Lower leg skin (tissue), 4 donors: Measurements from ENCODE around the gene SPTLC1. TPM values are rescaled to one million over a fixed set of nuclear protein-coding genes. Genes with fewer than 3 reads are reported as not detected.

Experiments
- DNase-seq, 2 donors: peaks; one replicate each; pipeline ENCODE4 v3.0.0-alpha.2; 2019; ENCODE audit warnings: low spot score in 2 of 2
- H3K4me3 ChIP-seq: fragments of 200-600 bp; sonication (generic); 2 replicates; pipeline ENCODE4 v1.5.1; 2017; ENCODE audit warnings: mild to moderate bottlenecking, low read depth; ENCODE audit not compliant: poor library complexity, severe bottlenecking
- CTCF ChIP-seq, 3 donors: fragments of 450-650 bp; IDR thresholded peaks; one replicate each; pipeline ENCODE4 v1.5.1; 2016; ENCODE audit warnings: antibody characterized with exemption in 3 of 3, mild to moderate bottlenecking in 3 of 3, moderate library complexity in 2 of 3
- POLR2A ChIP-seq, 2 donors: fragments of 450-650 bp; IDR thresholded peaks; one replicate each; pipeline ENCODE4 v1.6.1; 2016 to 2017; ENCODE audit warnings: antibody characterized with exemption in 2 of 2, mild to moderate bottlenecking in 1 of 2, moderate library complexity in 1 of 2
- WGBS, 2 donors: methylation state at CpG; one replicate each; pipeline ENCODE4 v1.1.5; 2018; 5-methylcytosine and 5-hydroxymethylcytosine counted together
- intact Hi-C: fragments of 100-400 bp; cut with DNase I; formaldehyde crosslinking; loops from one replicate; pipeline ENCODE4 v1.15.0; 2023; ENCODE audit warnings: low total_unique reads
- total RNA-seq, 4 donors: library from RNA; depleted of rRNA; stranded (reverse); fragments of >200 nt; gene quantifications; one replicate each; pipeline ENCODE4 v1.1.0, GENCODE V29; 2016

SPTLC1 gene
- total RNA-seq, 4 donors from 2014 or later: 80.5 to 99.6 (median 95.6) TPM

GRCh38 chr9:92035146-92035545, 80.1 kb downstream of the SPTLC1 start:
- TF ChIP-seq CTCF (IDR thresholded peaks at IDR 0.05) (no peak), POLR2A (IDR thresholded peaks at IDR 0.05) (no peak)
- WGBS, 2 donors: 81 to 87% methylated on average over 4 of the region's 4 CpGs
- H3K4me3 ChIP-seq: no peak overlapping the region
- intact Hi-C loops: no loop called here
- no peak for DNase-seq

GRCh38 chr9:92033991-92034390, 81.2 kb downstream of the SPTLC1 start:
- intact Hi-C loops: no loop called here
- WGBS, 2 donors: 91 to 96% methylated on average over 5 of the region's 5 CpGs
- no peak for DNase-seq
- no peak for TF ChIP-seq POLR2A (IDR thresholded peaks at IDR 0.05)
- TF ChIP-seq CTCF (IDR thresholded peaks at IDR 0.05): no peak
- no peak overlapping the region for H3K4me3 ChIP-seq

GRCh38 chr9:92033307-92033706, 81.9 kb downstream of the SPTLC1 start:
- H3K4me3 ChIP-seq: no peak overlapping the region
- 96 to 97% methylated on average over 5 of the region's 5 CpGs for WGBS, 2 donors
- TF ChIP-seq POLR2A (IDR thresholded peaks at IDR 0.05): no peak
- TF ChIP-seq CTCF (IDR thresholded peaks at IDR 0.05): no peak
- no peak for DNase-seq
- intact Hi-C loops: no loop called here

GRCh38 chr9:92032891-92033290, 82.3 kb downstream of the SPTLC1 start:
- TF ChIP-seq CTCF (IDR thresholded peaks at IDR 0.05) (no peak), POLR2A (IDR thresholded peaks at IDR 0.05) (no peak)
- WGBS, 2 donors: 82 to 85% methylated on average over 5 of the region's 5 CpGs
- intact Hi-C loops: no loop called here
- no peak overlapping the region for H3K4me3 ChIP-seq
- DNase-seq: no peak

GRCh38 chr9:92030367-92030766, 84.8 kb downstream of the SPTLC1 start:
- intact Hi-C loops: no loop called here
- TF ChIP-seq CTCF (IDR thresholded peaks at IDR 0.05) (no peak), POLR2A (IDR thresholded peaks at IDR 0.05) (no peak)
- DNase-seq: no peak
- 92 to 93% methylated on average over 3 of the region's 3 CpGs for WGBS, 2 donors
- H3K4me3 ChIP-seq: no peak overlapping the region

GRCh38 chr9:92029553-92029952, 85.7 kb downstream of the SPTLC1 start:
- WGBS, 2 donors: 92 to 97% methylated on average over 4 of the region's 4 CpGs
- no peak for DNase-seq
- TF ChIP-seq POLR2A (IDR thresholded peaks at IDR 0.05) (no peak), CTCF (IDR thresholded peaks at IDR 0.05) (no peak)

More at GRCh38 chr9:92029553-92029952, 85.7 kb downstream of the SPTLC1 start:
- H3K4me3 ChIP-seq: no peak overlapping the region
- intact Hi-C loops: no loop called here
